Forelimb muscle (tissue), 1 donor: ENCODE results near the gene BAZ2B. TPM values are rescaled to one million over a fixed set of nuclear protein-coding genes. Genes with fewer than 3 reads are reported as not detected.
"Not testable (repeated sequence)": the region's sequence is repeated elsewhere in the genome, so short reads cannot be mapped to it uniquely, and the experiment has no call there.

ENCODE experiments used
- DNase-seq: peaks from one replicate; pipeline ENCODE4 v3.0.0-alpha.2; 2013; ENCODE audit warnings: low read depth
- polyA plus RNA-seq: library from polyadenylated mRNA; unstranded; fragments of 120-200 nt; gene quantifications from one replicate; pipeline ENCODE4 v1.2.1, GENCODE V29; 2013; ENCODE audit not compliant: insufficient read length

Gene BAZ2B
- polyA plus RNA-seq, 1 donor = 34.1 TPM

- DNase-seq = no peak
Measured at GRCh38 chr2:159538801-159539200, 77.5 kb downstream of the BAZ2B start.

GRCh38 chr2:159535261-159535660 lies 81.1 kb downstream of the BAZ2B start:
- DNase-seq = not testable (repeated sequence)

GRCh38 chr2:159531475-159531874 lies 84.9 kb downstream of the BAZ2B start:
- no peak for DNase-seq

- no peak for DNase-seq
Measured at GRCh38 chr2:159526433-159526832, 89.9 kb downstream of the BAZ2B start.

DNA sequence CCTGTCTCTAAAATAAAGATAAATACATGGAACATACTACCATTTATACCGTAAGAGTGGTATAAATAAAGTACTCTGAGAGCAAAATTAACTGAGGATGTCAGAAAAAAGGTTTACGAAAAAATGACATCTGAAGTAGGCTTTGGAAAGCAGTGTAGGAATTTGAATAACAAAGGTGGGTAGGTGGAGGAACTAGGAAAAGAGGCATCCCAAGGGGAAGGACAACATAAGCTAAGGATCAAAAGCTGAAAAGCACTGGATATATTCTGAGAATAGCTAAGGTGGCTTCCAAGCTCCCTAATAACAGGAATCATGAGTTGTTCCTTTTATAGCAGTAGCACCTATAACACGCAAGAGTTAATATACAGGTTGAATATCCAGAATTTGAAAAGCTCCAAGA lies 91.3 kb downstream of the BAZ2B start:
- no peak for DNase-seq

DNA sequence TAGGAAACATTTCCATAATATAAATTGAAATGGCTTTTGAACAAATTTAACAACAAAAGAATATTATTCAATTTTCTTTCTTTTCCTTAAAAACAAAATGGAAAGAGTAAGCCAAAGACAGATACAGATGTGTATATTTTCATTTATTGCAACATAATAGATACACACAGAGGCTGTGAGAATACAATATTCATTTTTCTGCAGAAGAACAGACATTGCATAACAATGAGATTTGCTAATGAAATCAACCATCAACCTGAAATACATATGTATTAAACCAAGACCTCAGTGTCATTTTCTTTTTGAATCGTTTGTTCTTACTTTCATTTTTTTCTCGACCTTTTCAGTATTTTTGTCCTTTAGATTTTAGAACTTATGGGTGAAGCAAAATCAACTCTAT lies 95.1 kb downstream of the BAZ2B start:
- no peak for DNase-seq

- no peak for DNase-seq
Measured at GRCh38 chr2:159518321-159519005, 97.9 kb downstream of the BAZ2B start.

DNA sequence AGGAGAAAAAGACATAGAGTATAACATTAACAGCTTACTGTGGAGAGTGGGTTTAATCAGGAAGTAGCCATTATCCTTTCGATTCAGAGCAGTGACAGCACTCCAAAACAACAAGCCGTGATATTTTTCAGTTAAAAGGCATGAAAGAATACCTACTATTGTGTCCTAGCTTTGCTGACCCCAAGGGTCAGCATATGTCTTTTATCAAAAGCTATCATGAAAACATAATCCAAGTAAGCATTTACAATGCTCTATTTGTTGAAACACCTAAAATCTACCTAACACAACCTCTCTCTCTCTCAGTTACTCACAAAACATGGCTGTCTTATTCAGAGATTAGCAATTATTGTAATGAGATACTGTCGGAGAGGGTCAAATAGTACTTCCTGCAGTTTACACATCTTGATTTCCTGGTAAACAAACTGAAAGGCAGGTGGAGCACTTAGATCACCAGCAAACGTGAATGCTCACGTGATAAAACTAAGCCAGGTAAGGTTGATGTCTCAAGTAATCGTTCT lies 100.0 kb downstream of the BAZ2B start:
- peak; percentile 22 for DNase-seq

GRCh38 chr2:159515441-159515840 lies 100.9 kb downstream of the BAZ2B start:
- DNase-seq = no peak

DNA sequence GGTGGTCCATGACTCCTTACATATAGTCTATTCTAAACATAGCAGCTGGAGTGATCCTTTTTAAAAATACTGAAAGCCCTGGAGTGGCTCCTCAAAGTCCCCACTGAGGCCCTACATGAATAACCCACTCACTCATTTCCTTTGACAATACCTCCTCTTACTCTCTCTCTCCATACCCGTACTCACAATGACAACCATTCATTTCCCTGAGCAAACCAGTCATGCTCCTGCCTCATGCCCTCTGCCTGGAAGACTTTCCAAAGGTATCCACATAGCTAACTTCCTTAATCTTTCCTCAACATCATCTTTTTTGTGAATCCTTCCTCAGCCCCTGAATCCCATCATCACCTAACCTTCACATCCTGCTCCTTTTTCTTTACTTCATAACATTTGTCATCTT lies 102.6 kb downstream of the BAZ2B start:
- DNase-seq = no peak

DNA sequence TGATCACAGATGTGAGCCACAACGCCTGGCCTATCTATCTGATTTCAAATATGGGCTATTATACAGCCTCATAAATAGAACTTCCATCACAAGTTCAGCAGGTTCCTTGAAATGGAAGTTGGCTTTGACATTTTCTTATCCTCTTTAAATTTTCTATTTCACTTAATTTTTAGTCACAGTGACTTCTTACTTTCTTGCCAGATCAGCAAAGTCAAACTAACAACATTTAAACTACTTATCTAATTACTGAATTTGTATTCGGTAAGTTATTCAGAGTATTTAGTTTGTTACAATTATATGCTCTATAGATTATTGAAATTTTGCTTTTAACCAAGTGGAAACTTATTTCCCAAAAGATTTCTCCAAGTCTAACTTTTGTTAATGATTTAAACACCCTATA lies 108.2 kb downstream of the BAZ2B start:
- DNase-seq = no peak

DNA sequence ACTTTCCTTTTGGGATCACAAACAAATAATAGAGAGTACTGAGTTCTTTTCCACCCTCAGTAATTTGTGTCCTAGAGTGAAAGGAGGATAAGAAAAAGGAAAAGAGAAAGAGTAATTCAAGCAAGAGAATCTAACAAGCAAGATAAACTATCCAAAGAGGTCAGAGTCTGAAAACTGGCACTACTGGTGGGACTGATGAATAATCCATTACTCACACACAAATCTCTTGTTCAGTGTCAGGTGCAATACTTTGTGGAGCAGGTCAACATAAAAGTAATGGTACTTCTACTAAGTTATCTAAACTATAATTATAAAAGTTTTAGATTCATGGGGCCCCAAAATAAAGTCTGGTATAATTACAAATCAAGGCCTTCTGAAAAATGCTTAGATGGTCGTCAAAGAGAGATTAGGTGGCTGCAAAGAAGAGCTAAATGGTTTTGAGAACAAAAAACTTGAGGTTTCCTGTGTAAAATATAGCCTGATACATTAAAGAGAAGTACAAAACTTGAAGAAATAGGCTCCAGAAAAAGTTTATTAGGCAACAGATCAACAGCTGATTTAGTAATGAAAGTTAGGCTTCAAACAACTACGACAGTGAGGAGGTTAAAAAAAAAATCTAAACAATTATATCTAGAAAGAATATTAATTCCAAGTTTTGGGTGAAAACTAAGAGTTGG lies 109.4 kb downstream of the BAZ2B start:
- DNase-seq = no peak

DNA sequence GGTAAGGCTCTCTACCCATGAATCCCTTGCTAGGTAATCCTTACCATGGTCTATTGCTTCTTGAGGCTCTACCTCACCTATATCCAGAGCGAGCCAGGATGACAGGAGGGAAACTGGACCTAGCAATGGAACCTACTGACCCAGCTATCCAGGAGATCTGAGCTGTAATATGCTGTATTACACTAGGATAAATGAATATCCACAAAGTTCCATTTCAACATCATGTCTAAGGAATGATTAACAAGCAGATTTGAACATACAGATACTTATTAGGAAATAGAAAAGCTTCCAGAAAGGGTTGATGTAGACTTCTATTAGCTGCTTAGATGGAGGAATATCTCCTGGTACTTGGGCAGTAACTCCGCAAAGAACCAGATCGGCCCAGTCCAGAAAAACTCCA lies 110.1 kb downstream of the BAZ2B start:
- no peak for DNase-seq

DNA sequence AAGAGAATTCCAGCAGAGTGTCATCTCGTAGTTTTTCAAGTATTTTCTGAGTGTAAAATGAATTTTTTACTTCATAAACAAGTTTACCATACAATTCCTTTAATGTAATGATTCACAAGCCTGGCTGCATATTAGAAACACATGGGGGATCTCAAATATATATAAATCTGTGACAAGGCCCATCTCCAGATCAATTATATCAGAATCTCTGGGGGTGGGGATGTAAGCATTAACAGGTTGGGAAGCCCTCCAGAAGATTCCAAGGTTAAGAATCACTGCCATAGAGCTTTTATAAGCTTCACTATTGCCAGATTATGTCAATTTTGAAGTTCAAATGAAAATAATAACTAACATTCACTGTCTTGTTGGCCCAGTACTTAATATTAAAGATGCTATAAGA lies 111.2 kb downstream of the BAZ2B start:
- DNase-seq = no peak

DNA sequence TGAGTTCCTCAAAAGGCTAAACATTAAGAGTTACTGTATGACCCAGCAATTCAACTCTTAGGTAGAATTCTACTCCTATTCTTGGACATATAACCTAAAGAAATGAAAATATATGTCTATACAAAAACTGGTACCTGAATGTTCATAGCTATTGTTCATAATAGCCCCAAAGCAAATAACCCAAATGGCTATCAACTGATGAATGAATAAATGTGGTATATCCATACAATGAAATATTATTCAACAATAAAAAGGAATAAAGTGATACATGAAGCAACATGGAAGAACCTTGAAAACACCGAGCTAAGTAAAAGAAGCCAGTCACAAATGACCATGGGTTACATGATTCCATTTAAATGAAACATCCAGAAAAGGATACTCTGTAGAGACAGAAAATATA lies 114.6 kb downstream of the BAZ2B start:
- no peak for DNase-seq

GRCh38 chr2:159497847-159498246 lies 118.5 kb downstream of the BAZ2B start:
- no peak for DNase-seq

GRCh38 chr2:159497256-159497655 lies 119.1 kb downstream of the BAZ2B start:
- peak; percentile 11 for DNase-seq

- no peak for DNase-seq
Measured at GRCh38 chr2:159489476-159489875, 126.9 kb downstream of the BAZ2B start.

GRCh38 chr2:159484532-159484931 lies 131.8 kb downstream of the BAZ2B start:
- no peak for DNase-seq

DNA sequence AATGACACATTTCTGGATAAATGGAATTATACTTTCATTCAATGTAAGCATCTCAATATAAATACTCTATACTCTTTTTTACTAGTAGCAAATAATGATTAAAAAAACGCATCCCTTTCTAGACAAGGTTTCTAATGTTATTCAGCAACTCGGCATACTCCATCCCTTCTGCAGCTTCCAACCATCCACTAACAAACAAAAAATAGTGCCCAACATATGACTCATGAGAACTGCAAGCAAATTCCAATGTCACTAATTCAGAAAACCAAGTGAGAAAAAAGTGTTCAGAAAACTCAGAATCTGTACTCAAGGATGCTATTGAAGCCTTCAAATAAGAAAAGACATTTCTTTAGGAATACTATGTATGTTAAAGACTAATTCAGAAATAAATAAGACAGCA lies 140.0 kb downstream of the BAZ2B start:
- no peak for DNase-seq

DNA sequence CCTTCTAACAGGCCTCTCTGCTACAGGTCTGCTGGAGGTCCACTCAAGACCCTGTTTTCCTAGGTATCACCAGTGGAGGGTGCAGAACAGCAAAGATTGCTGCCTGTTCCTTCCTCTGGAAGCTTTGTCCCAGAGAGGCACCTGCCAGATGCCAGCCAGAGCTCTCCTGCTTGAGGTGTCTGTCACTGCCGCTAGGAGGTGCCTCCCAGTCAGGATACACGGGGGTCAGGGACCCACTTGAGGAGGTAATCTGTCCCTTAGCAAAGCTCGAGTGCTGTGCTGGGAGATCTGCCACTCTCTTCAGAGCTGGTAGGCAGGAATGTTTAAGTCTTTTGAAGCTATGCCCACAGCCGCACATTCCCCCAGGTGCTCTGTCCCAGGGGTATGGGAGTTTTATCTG lies 140.6 kb downstream of the BAZ2B start:
- DNase-seq = no peak

DNA sequence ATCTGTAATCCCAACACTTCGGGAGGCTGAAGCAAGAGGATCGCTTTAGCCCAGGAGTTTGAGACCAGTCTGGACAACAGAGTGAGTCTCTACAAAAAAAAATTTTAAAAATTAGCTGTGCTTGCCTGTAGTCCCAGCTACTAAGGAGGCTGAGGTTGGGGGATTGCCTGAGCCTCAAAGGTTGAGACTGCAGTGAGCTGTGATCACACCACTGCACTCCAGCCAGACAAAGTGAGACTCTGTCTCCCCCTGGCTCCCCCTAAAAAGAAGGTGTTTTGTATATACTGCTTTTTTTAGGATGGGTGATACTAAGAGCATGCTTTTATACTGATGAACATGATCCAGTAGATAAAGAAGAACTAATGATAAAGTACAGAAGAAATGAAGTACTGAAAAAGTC lies 145.0 kb downstream of the BAZ2B start:
- DNase-seq = no peak

- no peak for DNase-seq
Measured at GRCh38 chr2:159468257-159468656, 148.1 kb downstream of the BAZ2B start.
